A673 (cell line): Measurements from ENCODE around the gene HEPACAM2. TPM values are rescaled to one million over a fixed set of nuclear protein-coding genes. Genes with fewer than 3 reads are reported as not detected.
A peak's percentile ranks its signal among the peaks of the same experiment; 100 is the strongest.

Experiments
- BruUV-seq: library from RNA; stranded (reverse); fragments of 400-500 nt; replicated peaks from 2 replicates; lab custom pipeline; 2021; lab: Mats Ljungman, UMichigan
- CTCF ChIA-PET: fragments of 300-600 bp; sonication (Branson Sonifier 250); formaldehyde crosslinking; loops from one replicate; lab custom pipeline; 2022; ENCODE audit warnings: antibody characterized with exemption; lab: Charles Lee
- POLR2A ChIA-PET: fragments of 300-600 bp; sonication (Branson Sonifier 250); formaldehyde crosslinking; loops from one replicate; lab custom pipeline; 2022; ENCODE audit warnings: antibody characterized with exemption; ENCODE audit not compliant: low non-redundant PET; lab: Charles Lee
- DNase-seq: peaks from one replicate; pipeline ENCODE4 v3.0.0-alpha.2; 2015; ENCODE audit warnings: low spot score
- H3K27ac ChIP-seq: fragments of 200-600 bp; sonication (generic); 2 replicates; pipeline ENCODE4 v1.5.1; 2016; ENCODE audit warnings: mixed run types, low read depth, mild to moderate bottlenecking, mixed read lengths, antibody characterized with exemption, low read length; ENCODE audit not compliant: poor library complexity, severe bottlenecking
- H3K27me3 ChIP-seq: fragments of 200-600 bp; sonication (generic); replicated peaks from 2 replicates; pipeline ENCODE4 v1.6.1; 2017; ENCODE audit warnings: mixed run types, low read depth, mild to moderate bottlenecking, mixed read lengths, antibody characterized with exemption, low read length; ENCODE audit not compliant: insufficient read depth, poor library complexity
- H3K36me3 ChIP-seq: fragments of 200-600 bp; sonication (generic); 2 replicates; pipeline ENCODE4 v1.6.1; 2016; ENCODE audit warnings: mixed run types, mild to moderate bottlenecking, mixed read lengths, antibody characterized with exemption, low read length; ENCODE audit not compliant: insufficient read depth, poor library complexity, severe bottlenecking
- H3K4me1 ChIP-seq: fragments of 200-600 bp; sonication (generic); 2 replicates; pipeline ENCODE4 v1.6.1; 2017; ENCODE audit warnings: mixed run types, mild to moderate bottlenecking, mixed read lengths, antibody characterized with exemption, low read length; ENCODE audit not compliant: insufficient read depth, poor library complexity, severe bottlenecking
- H3K4me3 ChIP-seq: fragments of 200-600 bp; sonication (generic); 2 replicates; pipeline ENCODE4 v1.5.1; 2016; ENCODE audit warnings: low read depth, mixed run types, mild to moderate bottlenecking, mixed read lengths, low read length; ENCODE audit not compliant: poor library complexity, severe bottlenecking
- H3K9me3 ChIP-seq: fragments of 200-600 bp; sonication (generic); 2 replicates; pipeline ENCODE4 v1.6.1; 2016; ENCODE audit warnings: mixed run types, low read depth, mild to moderate bottlenecking, mixed read lengths, antibody characterized with exemption, low read length; ENCODE audit not compliant: poor library complexity, severe bottlenecking
- CTCF ChIP-seq: fragments of 300-800, 200-600 bp; sonication (generic); conservative IDR thresholded peaks from 2 replicates; pipeline ENCODE4 v1.5.1; 2017; ENCODE audit warnings: low read depth, mild to moderate bottlenecking, antibody characterized with exemption, low read length, moderate library complexity, mixed read lengths
- EZH2 ChIP-seq: fragments of 200-600 bp; sonication (generic); IDR thresholded peaks from 2 replicates; pipeline ENCODE4 v1.6.1; 2017; ENCODE audit warnings: borderline replicate concordance, low read depth, mild to moderate bottlenecking, mixed read lengths, antibody characterized with exemption, low read length; ENCODE audit not compliant: poor library complexity, severe bottlenecking
- intact Hi-C: fragments of 100-400 bp; cut with micrococcal nuclease; formaldehyde crosslinking; loops from one replicate; pipeline ENCODE4 v1.10.0; 2022; ENCODE audit not compliant: unreplicated experiment
- total RNA-seq: library from RNA; stranded (reverse); gene quantifications from 2 replicates; pipeline ENCODE4 v1.2.3, GENCODE V29; 2021

The HEPACAM2 gene
- total RNA-seq, 1 experiment from 2014 or later: not detected

- TF ChIP-seq CTCF (no peak), EZH2 (no peak)
- POLR2A ChIA-PET: no interaction called here
- H3K9me3 ChIP-seq: no peaks in the 10 kb centered on the region
Observed at GRCh38 chr7:93161181-93161762, 65.0 kb downstream of the HEPACAM2 start.

GRCh38 chr7:93160410-93160809 lies 65.9 kb downstream of the HEPACAM2 start:
- H3K9me3 ChIP-seq: no peaks in the 10 kb centered on the region
- POLR2A ChIA-PET: no interaction called here
- H3K36me3 ChIP-seq: no peaks in the 10 kb centered on the region
- no peak for DNase-seq
- H3K4me3 ChIP-seq: no peak overlapping the region
- H3K4me1 ChIP-seq: no peaks in the 10 kb centered on the region
- no peak overlapping the region for H3K27ac ChIP-seq
- TF ChIP-seq CTCF (no peak), EZH2 (no peak)
- intact Hi-C loops: no loop called here
- H3K27me3 ChIP-seq: no peaks in the 10 kb centered on the region
- BruUV-seq: no TSS peak
- CTCF ChIA-PET: no interaction called here

More at GRCh38 chr7:93161181-93161762, 65.0 kb downstream of the HEPACAM2 start:
- H3K27me3 ChIP-seq: no peaks in the 10 kb centered on the region
- no TSS peak for BruUV-seq
- no peak overlapping the region for H3K4me3 ChIP-seq
- intact Hi-C loops: no loop called here
- H3K27ac ChIP-seq: no peak overlapping the region
- H3K36me3 ChIP-seq: no peaks in the 10 kb centered on the region
- H3K4me1 ChIP-seq: no peaks in the 10 kb centered on the region
- no peak for DNase-seq
- CTCF ChIA-PET: no interaction called here

GRCh38 chr7:93159490-93159889 lies 66.8 kb downstream of the HEPACAM2 start:
- Histone ChIP-seq H3K4me3 (no peak overlapping the region), H3K36me3 (no peaks in the 10 kb centered on the region), H3K27me3 (no peaks in the 10 kb centered on the region), H3K9me3 (no peaks in the 10 kb centered on the region), H3K4me1 (no peaks in the 10 kb centered on the region), H3K27ac (no peak overlapping the region)
- POLR2A ChIA-PET: no interaction called here
- CTCF ChIA-PET: no interaction called here
- intact Hi-C loops: no loop called here
- no TSS peak for BruUV-seq
- peak; percentile 15 for DNase-seq
- TF ChIP-seq EZH2: no peak
- no peak for TF ChIP-seq CTCF
